ENCODE data around the gene SYT6. TPM values are rescaled to one million over a fixed set of nuclear protein-coding genes. Genes with fewer than 3 reads are reported as not detected.

SYT6 gene
- total and polyA plus RNA-seq, 2 of the 13 experiments (the other 11 are each of a cell fraction or from before 2014, with no cell fraction given): not detected

DNA sequence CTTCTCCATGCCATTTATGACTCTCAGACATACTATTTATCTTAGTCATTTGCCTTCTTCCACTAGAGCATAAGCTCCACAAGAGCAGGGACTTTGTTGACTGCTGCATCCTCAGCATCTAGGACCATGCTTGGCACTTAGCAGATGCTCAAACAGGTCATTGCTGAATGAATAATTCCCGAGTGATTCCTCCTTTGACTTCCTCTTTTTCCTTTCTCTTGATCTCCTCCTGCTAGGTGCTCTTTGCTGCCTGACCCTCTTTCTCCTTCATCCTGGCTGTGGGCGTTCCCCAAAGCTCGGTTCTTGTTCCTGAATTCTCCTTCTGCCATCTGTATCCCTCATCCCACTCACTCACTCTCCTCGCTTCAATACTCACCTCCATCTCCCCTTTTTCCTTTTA is 23.5 kb downstream of the SYT6 start (continued):
- TF ChIP-seq, protein P1, sequence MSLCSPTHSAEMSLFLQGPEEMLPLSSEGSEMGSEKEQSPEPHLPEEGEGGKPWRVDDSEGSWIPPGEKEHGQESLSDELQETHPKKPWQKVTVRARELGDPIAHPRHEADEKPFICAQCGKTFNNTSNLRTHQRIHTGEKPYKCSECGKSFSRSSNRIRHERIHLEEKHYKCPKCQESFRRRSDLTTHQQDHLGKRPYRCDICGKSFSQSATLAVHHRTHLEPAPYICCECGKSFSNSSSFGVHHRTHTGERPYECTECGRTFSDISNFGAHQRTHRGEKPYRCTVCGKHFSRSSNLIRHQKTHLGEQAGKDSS (CRISPR knock-in tag; IDR thresholded peaks at IDR 0.05; ENCODE audit: borderline replicate concordance, low read depth): no peak
- TF ChIP-seq NFYC (CRISPR knock-in tag; IDR thresholded peaks at IDR 0.05) (no peak), ZFX (CRISPR knock-in tag; IDR thresholded peaks at IDR 0.05; ENCODE audit: low read depth) (no peak), ZNF766 (CRISPR knock-in tag; IDR thresholded peaks at IDR 0.05; ENCODE audit: borderline replicate concordance) (no peak)

- H3K36me3 ChIP-seq (replicated peaks in 1 of 2; ENCODE audit: control insufficient read depth in 1 of 2, insufficient read depth in 2 of 2, low read length in 2 of 2): no peaks in the 10 kb centered on the region
- no peaks in the 10 kb centered on the region for H3K4me1 ChIP-seq (ENCODE audit: insufficient read depth, low read length)
- H4K20me1 ChIP-seq (ENCODE audit: insufficient read depth, low read length): no peaks in the 10 kb centered on the region
- peaks cover 0 to 6% of the 10 kb centered on the region in 2 experiments; a peak in 4 of 5 replicates for H3K27me3 ChIP-seq (ENCODE audit: control insufficient read depth in 1 of 2, insufficient read depth in 2 of 2, low read length in 2 of 2)
- H3K4me3 ChIP-seq (replicated peaks in 1 of 3; ENCODE audit: insufficient read depth in 1 of 3, low read depth in 2 of 3, low read length in 3 of 3): no peak overlapping the region
- H3K79me2 ChIP-seq (ENCODE audit: insufficient read depth, low read length): no peaks in the 10 kb centered on the region
- DNase-seq (ENCODE audit: low spot score): no peak
- intact Hi-C loops (cut with micrococcal nuclease; ENCODE audit: unreplicated experiment): no loop called here
- TF ChIP-seq, protein P2, sequence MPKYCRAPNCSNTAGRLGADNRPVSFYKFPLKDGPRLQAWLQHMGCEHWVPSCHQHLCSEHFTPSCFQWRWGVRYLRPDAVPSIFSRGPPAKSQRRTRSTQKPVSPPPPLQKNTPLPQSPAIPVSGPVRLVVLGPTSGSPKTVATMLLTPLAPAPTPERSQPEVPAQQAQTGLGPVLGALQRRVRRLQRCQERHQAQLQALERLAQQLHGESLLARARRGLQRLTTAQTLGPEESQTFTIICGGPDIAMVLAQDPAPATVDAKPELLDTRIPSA (CRISPR knock-in tag; IDR thresholded peaks at IDR 0.05; ENCODE audit: borderline replicate concordance): no peak
- TF ChIP-seq MEIS1 (CRISPR knock-in tag; IDR thresholded peaks at IDR 0.05; ENCODE audit: borderline replicate concordance) (no peak), ZNF430 (CRISPR knock-in tag; IDR thresholded peaks at IDR 0.05) (no peak), HNRNPH1 (optimal IDR thresholded peaks at IDR 0.05; ENCODE audit: low read depth, low read length) (no peak), LCORL (IDR thresholded peaks at IDR 0.05) (peak; percentile 71), LCORL (CRISPR knock-in tag; IDR thresholded peaks at IDR 0.05) (no peak)
- TF ChIP-seq, protein P3, sequence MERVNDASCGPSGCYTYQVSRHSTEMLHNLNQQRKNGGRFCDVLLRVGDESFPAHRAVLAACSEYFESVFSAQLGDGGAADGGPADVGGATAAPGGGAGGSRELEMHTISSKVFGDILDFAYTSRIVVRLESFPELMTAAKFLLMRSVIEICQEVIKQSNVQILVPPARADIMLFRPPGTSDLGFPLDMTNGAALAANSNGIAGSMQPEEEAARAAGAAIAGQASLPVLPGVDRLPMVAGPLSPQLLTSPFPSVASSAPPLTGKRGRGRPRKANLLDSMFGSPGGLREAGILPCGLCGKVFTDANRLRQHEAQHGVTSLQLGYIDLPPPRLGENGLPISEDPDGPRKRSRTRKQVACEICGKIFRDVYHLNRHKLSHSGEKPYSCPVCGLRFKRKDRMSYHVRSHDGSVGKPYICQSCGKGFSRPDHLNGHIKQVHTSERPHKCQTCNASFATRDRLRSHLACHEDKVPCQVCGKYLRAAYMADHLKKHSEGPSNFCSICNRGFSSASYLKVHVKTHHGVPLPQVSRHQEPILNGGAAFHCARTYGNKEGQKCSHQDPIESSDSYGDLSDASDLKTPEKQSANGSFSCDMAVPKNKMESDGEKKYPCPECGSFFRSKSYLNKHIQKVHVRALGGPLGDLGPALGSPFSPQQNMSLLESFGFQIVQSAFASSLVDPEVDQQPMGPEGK (CRISPR knock-in tag; IDR thresholded peaks at IDR 0.05): no peak
- ATAC-seq: no peak
- CTCF ChIA-PET (ENCODE audit: low intra/inter-chr PET ratio, low total read pairs): no interaction called here
- H2AFZ ChIP-seq (ENCODE audit: low read length): no peak overlapping the region
- no peak for FAIRE-seq
- POLR2A ChIA-PET: no interaction called here
- 16% methylated on average over 6 of the region's 6 CpGs for WGBS (ENCODE audit: low lambda C conversion rate)
- H3K9me3 ChIP-seq (ENCODE audit: low read length): no peaks in the 10 kb centered on the region
- in situ Hi-C loops (cut with HindIII; ENCODE audit: extremely low pct_ligation_motif_present, low pct_unique_long_range_greater_than_20kb): no loop called here
- no peak overlapping the region for H3K27ac ChIP-seq (ENCODE audit: extremely low read length, insufficient read depth, low read length)
- no peak overlapping the region for H3K4me2 ChIP-seq (ENCODE audit: low read depth, low read length)
- H3K9ac ChIP-seq (ENCODE audit: insufficient read depth, low read depth, low read length): no peak overlapping the region
- no TSS peak for BruUV-seq (replicated peaks)
Measured at GRCh38 chr1:114128293-114128692, 25.4 kb downstream of the SYT6 start.

All from HepG2 (cell line).